ENCODE results near the gene NOTCH2. TPM values are rescaled to one million over a fixed set of nuclear protein-coding genes. Genes with fewer than 3 reads are reported as not detected.

NOTCH2 gene
- total RNA-seq, 1 experiment from 2014 or later: 4.7 TPM

- no peaks in the 10 kb centered on the region for H3K9me2 ChIP-seq (replicated peaks; ENCODE audit: insufficient read depth, low read length)
- H3K4me1 ChIP-seq (ENCODE audit: low read length): no peaks in the 10 kb centered on the region
- no peak for DNase-seq
- H3K79me2 ChIP-seq (ENCODE audit: low read length): no peaks in the 10 kb centered on the region
- H3K27me3 ChIP-seq (ENCODE audit: low read length): no peaks in the 10 kb centered on the region
- H4K20me1 ChIP-seq (ENCODE audit: insufficient read depth, low read depth, low read length): no peaks in the 10 kb centered on the region
- no peak overlapping the region for H3K27ac ChIP-seq (ENCODE audit: low read length)
- no peak overlapping the region for H3K4me2 ChIP-seq (ENCODE audit: low read depth, low read length, poor library complexity, severe bottlenecking)
- no peak overlapping the region for H2AFZ ChIP-seq (ENCODE audit: low read length)
- H3K36me3 ChIP-seq (ENCODE audit: insufficient read depth, low read length): no peaks in the 10 kb centered on the region
- H3K4me3 ChIP-seq (ENCODE audit: low read length): no peak overlapping the region
- no peak overlapping the region for H3K9ac ChIP-seq (ENCODE audit: low read length)
- no peaks in the 10 kb centered on the region for H3K9me3 ChIP-seq (ENCODE audit: low read length)
Observed at GRCh38 chr1:119869995-119870394, 199.5 kb downstream of the NOTCH2 start.

- no peaks in the 10 kb centered on the region for H4K20me1 ChIP-seq (ENCODE audit: insufficient read depth, low read depth, low read length)
- no peaks in the 10 kb centered on the region for H3K79me2 ChIP-seq (ENCODE audit: low read length)
- no peak overlapping the region for H3K27ac ChIP-seq (ENCODE audit: low read length)
- H3K4me2 ChIP-seq (ENCODE audit: low read depth, low read length, poor library complexity, severe bottlenecking): no peak overlapping the region
- H2AFZ ChIP-seq (ENCODE audit: low read length): no peak overlapping the region
- no peaks in the 10 kb centered on the region for H3K9me3 ChIP-seq (ENCODE audit: low read length)
- H3K9ac ChIP-seq (ENCODE audit: low read length): no peak overlapping the region
- H3K9me2 ChIP-seq (replicated peaks; ENCODE audit: insufficient read depth, low read length): no peaks in the 10 kb centered on the region
- no peak for DNase-seq
- no peaks in the 10 kb centered on the region for H3K36me3 ChIP-seq (ENCODE audit: insufficient read depth, low read length)
- no peaks in the 10 kb centered on the region for H3K27me3 ChIP-seq (ENCODE audit: low read length)
- H3K4me1 ChIP-seq (ENCODE audit: low read length): no peaks in the 10 kb centered on the region
- H3K4me3 ChIP-seq (ENCODE audit: low read length): no peak overlapping the region
Observed at GRCh38 chr1:119868176-119868575, 201.3 kb downstream of the NOTCH2 start.

GRCh38 chr1:119866451-119866850 lies 203.0 kb downstream of the NOTCH2 start:
- no peak for DNase-seq
- H4K20me1 ChIP-seq (ENCODE audit: insufficient read depth, low read depth, low read length): no peaks in the 10 kb centered on the region
- no peaks in the 10 kb centered on the region for H3K36me3 ChIP-seq (ENCODE audit: insufficient read depth, low read length)

GRCh38 chr1:119865627-119866026 lies 203.8 kb downstream of the NOTCH2 start:
- H3K79me2 ChIP-seq (ENCODE audit: low read length): no peaks in the 10 kb centered on the region
- H3K4me2 ChIP-seq (ENCODE audit: low read depth, low read length, poor library complexity, severe bottlenecking): no peak overlapping the region
- no peaks in the 10 kb centered on the region for H3K4me1 ChIP-seq (ENCODE audit: low read length)
- H4K20me1 ChIP-seq (ENCODE audit: insufficient read depth, low read depth, low read length): no peaks in the 10 kb centered on the region
- H3K9me3 ChIP-seq (ENCODE audit: low read length): no peaks in the 10 kb centered on the region
- no peak overlapping the region for H3K9ac ChIP-seq (ENCODE audit: low read length)
- H3K4me3 ChIP-seq (ENCODE audit: low read length): no peak overlapping the region
- DNase-seq: no peak
- H3K27ac ChIP-seq (ENCODE audit: low read length): no peak overlapping the region
- no peaks in the 10 kb centered on the region for H3K36me3 ChIP-seq (ENCODE audit: insufficient read depth, low read length)
- no peak overlapping the region for H2AFZ ChIP-seq (ENCODE audit: low read length)
- H3K27me3 ChIP-seq (ENCODE audit: low read length): no peaks in the 10 kb centered on the region
- H3K9me2 ChIP-seq (replicated peaks; ENCODE audit: insufficient read depth, low read length): no peaks in the 10 kb centered on the region

More at GRCh38 chr1:119866451-119866850, 203.0 kb downstream of the NOTCH2 start:
- Histone ChIP-seq H3K9me3 (ENCODE audit: low read length) (no peaks in the 10 kb centered on the region), H3K79me2 (ENCODE audit: low read length) (no peaks in the 10 kb centered on the region), H3K9me2 (replicated peaks; ENCODE audit: insufficient read depth, low read length) (no peaks in the 10 kb centered on the region), H3K27me3 (ENCODE audit: low read length) (no peaks in the 10 kb centered on the region), H3K27ac (ENCODE audit: low read length) (no peak overlapping the region), H3K9ac (ENCODE audit: low read length) (no peak overlapping the region), H3K4me3 (ENCODE audit: low read length) (no peak overlapping the region), H2AFZ (ENCODE audit: low read length) (no peak overlapping the region), H3K4me2 (ENCODE audit: low read depth, low read length, poor library complexity, severe bottlenecking) (no peak overlapping the region), H3K4me1 (ENCODE audit: low read length) (no peaks in the 10 kb centered on the region)

GRCh38 chr1:119862276-119862675 lies 207.2 kb downstream of the NOTCH2 start:
- Histone ChIP-seq H3K9me2 (replicated peaks; ENCODE audit: insufficient read depth, low read length) (no peaks in the 10 kb centered on the region), H3K27me3 (ENCODE audit: low read length) (no peaks in the 10 kb centered on the region), H3K36me3 (ENCODE audit: insufficient read depth, low read length) (no peaks in the 10 kb centered on the region), H3K4me1 (ENCODE audit: low read length) (no peaks in the 10 kb centered on the region), H3K4me2 (ENCODE audit: low read depth, low read length, poor library complexity, severe bottlenecking) (no peak overlapping the region), H3K4me3 (ENCODE audit: low read length) (no peak overlapping the region), H3K27ac (ENCODE audit: low read length) (no peak overlapping the region), H3K9me3 (ENCODE audit: low read length) (no peaks in the 10 kb centered on the region), H2AFZ (ENCODE audit: low read length) (no peak overlapping the region), H3K79me2 (ENCODE audit: low read length) (no peaks in the 10 kb centered on the region), H3K9ac (ENCODE audit: low read length) (no peak overlapping the region), H4K20me1 (ENCODE audit: insufficient read depth, low read depth, low read length) (no peaks in the 10 kb centered on the region)
- DNase-seq: no peak

Other genes with a start within 250 kb of the NOTCH2 start
- not detected in 2 replicates for gene ADAM30, start 173.1 kb downstream of the NOTCH2 start, total RNA-seq (2014; rRNA removed; shearing (Covaris generic); ENCODE audit: low replicate concordance)
- 10.2 and 22.7 TPM in 2 replicates for gene SEC22B, start 106.9 kb upstream of the NOTCH2 start, total RNA-seq (2014; rRNA removed; shearing (Covaris generic); ENCODE audit: low replicate concordance)